HG02885 (cell line): ENCODE measurements around the gene COASY.

Source experiments
- ATAC-seq: cut with Tn5 transposase; IDR thresholded peaks from one replicate; pipeline ENCODE4 v1.9.1; 2021; ENCODE audit warnings: mild to moderate bottlenecking; ENCODE audit not compliant: unreplicated experiment, poor library complexity

COASY gene

GRCh38 chr17:42568341-42569111 is 6.6 kb downstream of the COASY start:
- no peak for ATAC-seq

GRCh38 chr17:42571435-42572225 is 9.7 kb downstream of the COASY start:
- ATAC-seq = no peak

- no peak for ATAC-seq
Measured at GRCh38 chr17:42573095-42573494, 11.1 kb downstream of the COASY start.

- no peak for ATAC-seq
Measured at GRCh38 chr17:42574463-42574862, 12.5 kb downstream of the COASY start.

- ATAC-seq = no peak
Measured at GRCh38 chr17:42577140-42577531, 15.2 kb downstream of the COASY start.

- peak; percentile 77 for ATAC-seq
Measured at GRCh38 chr17:42577532-42578281, 15.8 kb downstream of the COASY start, which contains the start of gene PSMC3IP. PSMC3IP (minus strand) TSS chr17:42577729; CDS start chr17:42577686, 43 bp downstream.

GRCh38 chr17:42578282-42578869 is 16.4 kb downstream of the COASY start:
- peak; percentile 57 for ATAC-seq

- no peak for ATAC-seq
Measured at GRCh38 chr17:42579794-42580551, 18.0 kb downstream of the COASY start.

- ATAC-seq = no peak
Measured at GRCh38 chr17:42581744-42582270, 19.9 kb downstream of the COASY start.

GRCh38 chr17:42584880-42585279 is 22.9 kb downstream of the COASY start:
- no peak for ATAC-seq

- no peak for ATAC-seq
Measured at GRCh38 chr17:42585353-42585752, 23.4 kb downstream of the COASY start.

- no peak for ATAC-seq
Measured at GRCh38 chr17:42586514-42587230, 24.7 kb downstream of the COASY start.

- no peak for ATAC-seq
Measured at GRCh38 chr17:42590886-42591285, 28.9 kb downstream of the COASY start.

- ATAC-seq = no peak
Measured at GRCh38 chr17:42591411-42591810, 29.5 kb downstream of the COASY start.

GRCh38 chr17:42596386-42596785 is 34.4 kb downstream of the COASY start:
- ATAC-seq = no peak

- no peak for ATAC-seq
Measured at GRCh38 chr17:42598905-42599304, 37.0 kb downstream of the COASY start.

- ATAC-seq = no peak
Measured at GRCh38 chr17:42603318-42603717, 41.4 kb downstream of the COASY start.

GRCh38 chr17:42607769-42608168 is 45.8 kb downstream of the COASY start:
- ATAC-seq = no peak
